ENCODE measurements around the gene ARVCF. TPM values are rescaled to one million over a fixed set of nuclear protein-coding genes. Genes with fewer than 3 reads are reported as not detected.
A peak's percentile ranks its signal among the peaks of the same experiment; 100 is the strongest.

Gene ARVCF
- total RNA-seq, 3 donors from 2014 or later: 13.0 to 51.2 (median 44.2) TPM

DNA sequence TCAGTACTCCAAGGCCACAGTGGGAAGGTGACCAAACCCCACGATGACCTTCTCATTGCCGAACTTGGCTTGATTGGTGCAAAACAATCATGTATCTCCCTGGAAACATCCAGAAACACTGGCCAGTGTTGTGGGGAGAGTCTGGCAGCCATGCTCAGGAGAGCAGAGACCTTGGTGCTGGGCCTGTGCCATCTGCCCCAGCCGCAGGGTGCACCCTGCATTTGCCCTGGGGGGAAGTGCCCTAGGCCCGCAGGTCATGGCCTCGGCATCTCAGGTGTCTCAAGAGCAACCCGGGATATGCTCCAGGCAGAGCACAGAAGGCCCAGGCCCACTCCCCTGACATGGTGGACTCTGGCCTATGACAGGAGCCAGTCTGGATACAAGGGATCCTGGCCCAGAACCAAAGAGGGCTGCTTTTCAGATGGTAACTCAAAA is 23.7 kb downstream of the ARVCF start:
- H3K27me3 ChIP-seq: no peaks in the 10 kb centered on the region
- H3K27ac ChIP-seq: peak overlapping the region in 1 of 2 donors; percentile 19
- H3K4me1 ChIP-seq: no peaks in the 10 kb centered on the region
- TF ChIP-seq, protein P1, sequence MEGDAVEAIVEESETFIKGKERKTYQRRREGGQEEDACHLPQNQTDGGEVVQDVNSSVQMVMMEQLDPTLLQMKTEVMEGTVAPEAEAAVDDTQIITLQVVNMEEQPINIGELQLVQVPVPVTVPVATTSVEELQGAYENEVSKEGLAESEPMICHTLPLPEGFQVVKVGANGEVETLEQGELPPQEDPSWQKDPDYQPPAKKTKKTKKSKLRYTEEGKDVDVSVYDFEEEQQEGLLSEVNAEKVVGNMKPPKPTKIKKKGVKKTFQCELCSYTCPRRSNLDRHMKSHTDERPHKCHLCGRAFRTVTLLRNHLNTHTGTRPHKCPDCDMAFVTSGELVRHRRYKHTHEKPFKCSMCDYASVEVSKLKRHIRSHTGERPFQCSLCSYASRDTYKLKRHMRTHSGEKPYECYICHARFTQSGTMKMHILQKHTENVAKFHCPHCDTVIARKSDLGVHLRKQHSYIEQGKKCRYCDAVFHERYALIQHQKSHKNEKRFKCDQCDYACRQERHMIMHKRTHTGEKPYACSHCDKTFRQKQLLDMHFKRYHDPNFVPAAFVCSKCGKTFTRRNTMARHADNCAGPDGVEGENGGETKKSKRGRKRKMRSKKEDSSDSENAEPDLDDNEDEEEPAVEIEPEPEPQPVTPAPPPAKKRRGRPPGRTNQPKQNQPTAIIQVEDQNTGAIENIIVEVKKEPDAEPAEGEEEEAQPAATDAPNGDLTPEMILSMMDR (IDR thresholded peaks at IDR 0.05): no peak
- DNase-seq (ENCODE audit: low spot score in 2 of 2): no peak
- H3K36me3 ChIP-seq: no peaks in the 10 kb centered on the region
- no peaks in the 10 kb centered on the region for H3K9me3 ChIP-seq
- intact Hi-C loops (cut with DNase I; ENCODE audit: low total_unique reads): no loop called here
- H3K4me3 ChIP-seq: no peak overlapping the region

DNA sequence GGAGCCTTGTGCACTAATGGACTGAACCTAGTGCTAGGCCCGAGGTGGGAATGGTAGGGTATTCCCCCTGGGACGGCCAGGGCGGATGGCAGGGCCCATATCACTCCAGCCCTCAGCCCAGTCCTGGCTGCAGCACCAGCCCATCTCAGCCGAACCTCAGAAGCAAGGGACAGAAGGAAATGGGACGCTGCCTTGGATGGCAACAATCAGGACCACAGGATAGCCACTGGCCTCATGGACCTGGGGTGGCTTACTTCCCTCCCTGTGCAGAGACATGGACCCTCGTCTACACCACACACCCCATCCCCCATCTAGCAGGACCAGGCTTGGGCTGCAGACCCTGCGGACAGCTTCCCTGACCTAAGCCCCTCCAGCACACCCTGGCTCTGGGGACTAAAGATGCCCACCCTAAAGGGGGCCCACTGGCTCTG is 24.1 kb downstream of the ARVCF start:
- no peaks in the 10 kb centered on the region for H3K9me3 ChIP-seq
- TF ChIP-seq, protein P1 (IDR thresholded peaks at IDR 0.05): no peak
- TF ChIP-seq POLR2AphosphoS5 (IDR thresholded peaks at IDR 0.05) (no peak), POLR2A (IDR thresholded peaks at IDR 0.05) (no peak)
- peak overlapping the region in 1 of 2 donors; percentile 19 for H3K27ac ChIP-seq
- no peak overlapping the region for H3K4me3 ChIP-seq
- intact Hi-C loops (cut with DNase I; ENCODE audit: low total_unique reads): no loop called here
- H3K4me1 ChIP-seq: no peaks in the 10 kb centered on the region
- H3K36me3 ChIP-seq: no peaks in the 10 kb centered on the region
- no peaks in the 10 kb centered on the region for H3K27me3 ChIP-seq
- no peak for DNase-seq (ENCODE audit: low spot score in 2 of 2)

DNA sequence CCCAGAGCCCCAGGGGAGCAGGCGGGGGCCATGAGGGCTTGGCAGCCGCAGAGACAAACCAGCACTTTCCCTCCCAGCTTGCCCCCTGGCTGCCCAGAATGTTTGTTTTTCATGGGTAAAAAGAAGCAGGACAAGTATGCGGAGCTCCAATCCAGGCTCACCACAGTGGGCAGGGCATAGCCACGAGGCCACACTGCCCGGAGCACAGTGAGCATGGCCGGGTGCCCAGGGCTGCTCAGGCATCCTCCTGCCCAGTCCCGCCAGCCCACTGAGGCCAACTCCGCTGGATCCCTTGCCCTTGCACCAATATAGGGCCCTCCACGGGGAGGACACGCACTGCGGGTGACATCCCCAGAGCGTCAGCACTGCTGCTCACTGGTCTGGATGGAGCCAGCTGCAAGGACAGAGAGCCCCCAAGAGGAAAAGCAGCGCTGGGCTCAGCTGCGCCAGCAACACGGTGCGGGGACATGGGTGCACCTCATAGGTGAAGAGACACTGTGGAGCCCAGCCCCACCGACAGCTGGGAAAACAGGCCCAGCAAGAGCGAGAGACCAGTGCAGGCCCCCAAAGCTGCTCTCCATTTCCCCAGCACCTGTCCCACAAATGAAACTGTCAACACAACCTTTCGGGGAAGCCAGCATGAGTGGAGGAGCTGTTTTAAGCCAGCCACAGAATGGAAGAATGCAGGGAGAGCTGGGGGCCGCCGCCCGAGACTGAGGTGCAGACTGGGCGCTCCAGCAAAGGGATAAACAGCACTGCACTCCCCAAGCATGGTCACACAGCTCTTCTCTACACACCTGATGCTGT is 24.8 kb downstream of the ARVCF start:
- DNase-seq (ENCODE audit: low spot score in 2 of 2): no peak
- Histone ChIP-seq H3K4me3 (no peak overlapping the region), H3K4me1 (no peaks in the 10 kb centered on the region), H3K9me3 (no peaks in the 10 kb centered on the region), H3K27ac (peak overlapping the region in 1 of 2 donors; percentile 69), H3K27me3 (no peaks in the 10 kb centered on the region), H3K36me3 (no peaks in the 10 kb centered on the region)
- intact Hi-C loops (cut with DNase I; ENCODE audit: low total_unique reads): no loop called here
- TF ChIP-seq POLR2A (IDR thresholded peaks at IDR 0.05) (no peak), POLR2AphosphoS5 (IDR thresholded peaks at IDR 0.05) (no peak)
- TF ChIP-seq, protein P1 (IDR thresholded peaks at IDR 0.05): no peak

DNA sequence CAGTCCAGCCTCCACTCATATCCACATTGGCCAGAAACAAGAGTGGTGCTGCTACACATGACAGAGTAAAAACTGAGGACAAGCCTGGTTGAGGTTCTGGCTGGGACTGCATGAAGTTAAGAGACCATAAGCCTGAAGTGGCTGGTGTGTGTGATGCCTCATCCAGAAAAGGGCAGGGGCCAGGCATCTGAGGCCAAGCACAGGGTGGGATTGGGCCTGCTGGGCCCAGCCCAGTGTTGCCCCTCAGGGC is 25.3 kb downstream of the ARVCF start:
- Histone ChIP-seq H3K4me3 (no peak overlapping the region), H3K36me3 (no peaks in the 10 kb centered on the region), H3K27ac (peak overlapping the region in 1 of 2 donors; percentile 69), H3K4me1 (no peaks in the 10 kb centered on the region), H3K9me3 (no peaks in the 10 kb centered on the region), H3K27me3 (no peaks in the 10 kb centered on the region)
- intact Hi-C loops (cut with DNase I; ENCODE audit: low total_unique reads): no loop called here
- TF ChIP-seq, protein P1 (IDR thresholded peaks at IDR 0.05): no peak
- TF ChIP-seq POLR2AphosphoS5 (IDR thresholded peaks at IDR 0.05): no peak
- no peak for TF ChIP-seq POLR2A (IDR thresholded peaks at IDR 0.05)
- DNase-seq (ENCODE audit: low spot score in 2 of 2): no peak

DNA sequence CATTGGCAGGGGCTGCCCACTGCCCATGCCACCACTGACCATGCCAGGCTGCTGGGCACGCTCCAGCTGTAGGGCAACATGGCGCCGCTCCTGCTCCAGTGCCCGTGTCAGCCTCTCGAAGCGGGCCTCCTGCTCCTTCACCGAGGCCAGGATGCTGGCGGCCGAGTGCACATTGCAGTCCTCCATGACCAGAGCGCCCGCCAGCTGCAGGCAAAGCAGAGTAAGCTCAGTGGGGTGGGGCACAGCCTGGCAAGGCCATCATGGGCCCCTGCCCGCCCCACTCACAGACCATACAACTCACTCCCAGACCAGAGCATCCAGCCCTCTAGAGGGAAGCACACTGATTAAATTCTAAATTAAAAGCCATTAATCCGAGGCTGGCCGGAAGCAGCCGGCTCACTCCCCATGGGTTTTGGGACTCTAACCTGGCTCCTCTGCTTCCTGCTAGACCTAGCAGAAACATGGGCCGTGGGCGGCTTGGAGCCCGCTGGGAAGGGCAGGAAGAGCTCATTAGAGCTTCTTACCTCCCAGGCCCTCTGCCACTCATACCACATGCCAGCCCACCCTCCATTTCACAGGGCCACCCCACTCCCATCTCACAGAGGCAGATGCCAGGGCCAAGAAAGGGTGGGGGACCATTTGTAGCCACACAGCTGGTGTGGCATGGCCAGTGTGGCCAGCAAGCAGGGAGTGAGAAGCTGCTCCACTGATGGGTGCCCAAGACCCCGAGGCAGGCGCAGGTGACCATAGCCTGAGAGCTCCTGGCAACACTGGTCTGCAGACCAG is 25.8 kb downstream of the ARVCF start:
- Histone ChIP-seq H3K27me3 (no peaks in the 10 kb centered on the region), H3K9me3 (no peaks in the 10 kb centered on the region), H3K4me3 (no peak overlapping the region), H3K36me3 (no peaks in the 10 kb centered on the region), H3K4me1 (peaks cover 4% of the 10 kb centered on the region in 2 donors), H3K27ac (peak overlapping the region in 1 of 2 donors; percentile 69)
- DNase-seq (ENCODE audit: low spot score in 2 of 2): no peak
- intact Hi-C loops (cut with DNase I; ENCODE audit: low total_unique reads): no loop called here
- TF ChIP-seq POLR2AphosphoS5 (IDR thresholded peaks at IDR 0.05): no peak
- TF ChIP-seq, protein P1 (IDR thresholded peaks at IDR 0.05): no peak
- no peak for TF ChIP-seq POLR2A (IDR thresholded peaks at IDR 0.05)
